CMK (cell line): ENCODE measurements around the gene MINDY4.
"Not testable (repeated sequence)": the region's sequence is repeated elsewhere in the genome, so short reads cannot be mapped to it uniquely, and the experiment has no call there.

Source experiments
- DNase-seq: peaks from one replicate; pipeline ENCODE4 v3.0.0-alpha.2; 2010; ENCODE audit warnings: low read depth

MINDY4 gene

GRCh38 chr7:30804078-30804661 is 33.0 kb downstream of the MINDY4 start:
- DNase-seq = no peak

- DNase-seq = no peak
Measured at GRCh38 chr7:30805081-30805691, 34.0 kb downstream of the MINDY4 start.

- no peak for DNase-seq
Measured at GRCh38 chr7:30805931-30806330, 34.7 kb downstream of the MINDY4 start.

GRCh38 chr7:30807477-30807876 is 36.3 kb downstream of the MINDY4 start:
- DNase-seq = not testable (repeated sequence)

- DNase-seq = not testable (repeated sequence)
Measured at GRCh38 chr7:30807941-30808340, 36.7 kb downstream of the MINDY4 start.

GRCh38 chr7:30810986-30811385 is 39.8 kb downstream of the MINDY4 start:
- no peak for DNase-seq

GRCh38 chr7:30812676-30813075 is 41.5 kb downstream of the MINDY4 start:
- no peak for DNase-seq

GRCh38 chr7:30813466-30813865 is 42.2 kb downstream of the MINDY4 start:
- DNase-seq = no peak

GRCh38 chr7:30814700-30815387 is 43.6 kb downstream of the MINDY4 start:
- no peak for DNase-seq

GRCh38 chr7:30815388-30815854 is 44.2 kb downstream of the MINDY4 start:
- no peak for DNase-seq

GRCh38 chr7:30815951-30816644 is 44.9 kb downstream of the MINDY4 start:
- no peak for DNase-seq

GRCh38 chr7:30816645-30817370 is 45.6 kb downstream of the MINDY4 start:
- DNase-seq = no peak

GRCh38 chr7:30817371-30817767 is 46.2 kb downstream of the MINDY4 start:
- DNase-seq = no peak

GRCh38 chr7:30824821-30825720 is 53.9 kb downstream of the MINDY4 start:
- DNase-seq = no peak

- DNase-seq = no peak
Measured at GRCh38 chr7:30826181-30826580, 55.0 kb downstream of the MINDY4 start.

- no peak for DNase-seq
Measured at GRCh38 chr7:30828591-30828990, 57.4 kb downstream of the MINDY4 start.

- DNase-seq = no peak
Measured at GRCh38 chr7:30829471-30829870, 58.3 kb downstream of the MINDY4 start.

- no peak for DNase-seq
Measured at GRCh38 chr7:30831227-30831626, 60.0 kb downstream of the MINDY4 start.

GRCh38 chr7:30831936-30832335 is 60.7 kb downstream of the MINDY4 start:
- DNase-seq = no peak

GRCh38 chr7:30834017-30834674 is 62.9 kb downstream of the MINDY4 start:
- not testable (repeated sequence) for DNase-seq
